GM21723 (cell line): ENCODE measurements around the gene IQGAP3.
"Not testable (repeated sequence)": the region's sequence is repeated elsewhere in the genome, so short reads cannot be mapped to it uniquely, and the experiment has no call there.

Experiments used
- ATAC-seq: cut with Tn5 transposase; IDR thresholded peaks from one replicate; pipeline ENCODE4 v1.9.1; 2021; ENCODE audit warnings: mild to moderate bottlenecking, moderate library complexity; ENCODE audit not compliant: unreplicated experiment

IQGAP3 gene

GRCh38 chr1:156571919-156572662 lies at the start of gene IQGAP3:
Gene IQGAP3 (minus strand): TSS chr1:156572565. CDS start chr1:156572529, 36 bp downstream.
- peak; percentile 87 for ATAC-seq

- ATAC-seq: no peak
These were observed 47.2 kb upstream of the IQGAP3 start for GRCh38 chr1:156619582-156619955.

- ATAC-seq: no peak
These were observed 46.7 kb upstream of the IQGAP3 start, which contains the start of gene HAPLN2 for GRCh38 chr1:156618853-156619581. Gene HAPLN2 (plus strand): TSS chr1:156619415. CDS start chr1:156623491, 4,076 bp downstream.

- no peak for ATAC-seq
These were observed 44.1 kb upstream of the IQGAP3 start for GRCh38 chr1:156616463-156616862.

GRCh38 chr1:156615946-156616345 lies 43.6 kb upstream of the IQGAP3 start:
- ATAC-seq: no peak

GRCh38 chr1:156612666-156613065 lies 40.3 kb upstream of the IQGAP3 start:
- no peak for ATAC-seq

- not testable (repeated sequence) for ATAC-seq
These were observed 37.7 kb upstream of the IQGAP3 start for GRCh38 chr1:156610072-156610471.

GRCh38 chr1:156608981-156609380 lies 36.6 kb upstream of the IQGAP3 start:
- ATAC-seq: peak; percentile 56

GRCh38 chr1:156608036-156608674 lies 35.8 kb upstream of the IQGAP3 start:
- ATAC-seq: peak; percentile 77

GRCh38 chr1:156607344-156607743 lies 35.0 kb upstream of the IQGAP3 start:
- not testable (repeated sequence) for ATAC-seq

GRCh38 chr1:156602557-156602993 lies 30.2 kb upstream of the IQGAP3 start:
- no peak for ATAC-seq

GRCh38 chr1:156601892-156602291 lies 29.5 kb upstream of the IQGAP3 start:
- no peak for ATAC-seq

GRCh38 chr1:156601122-156601830 lies 28.9 kb upstream of the IQGAP3 start, which contains the start of gene GPATCH4:
Gene GPATCH4 (minus strand): TSS chr1:156601479.
- ATAC-seq: peak; percentile 67

GRCh38 chr1:156600733-156601121 lies 28.4 kb upstream of the IQGAP3 start:
- no peak for ATAC-seq

- peak; percentile 52 for ATAC-seq
These were observed 27.4 kb upstream of the IQGAP3 start for GRCh38 chr1:156599811-156600210.

GRCh38 chr1:156598731-156599432 lies 26.5 kb upstream of the IQGAP3 start:
- ATAC-seq: no peak

GRCh38 chr1:156598125-156598524 lies 25.8 kb upstream of the IQGAP3 start:
- no peak for ATAC-seq

- no peak for ATAC-seq
These were observed 24.1 kb upstream of the IQGAP3 start for GRCh38 chr1:156596426-156596825.

GRCh38 chr1:156595016-156595415 lies 22.7 kb upstream of the IQGAP3 start:
- ATAC-seq: no peak

- no peak for ATAC-seq
These were observed 21.8 kb upstream of the IQGAP3 start for GRCh38 chr1:156594190-156594589.
